HCT116 (cell line): ENCODE data around the gene FOXP2. TPM values are rescaled to one million over a fixed set of nuclear protein-coding genes. Genes with fewer than 3 reads are reported as not detected.

Experiments
- ATAC-seq: fragments of 200-7000 bp; cut with Tn5 transposase; 2 replicates; pipeline ENCODE4 v1.9.1; 2020; ENCODE audit warnings: mild to moderate bottlenecking, moderate library complexity
- BruUV-seq: library from RNA; stranded (reverse); fragments of 400-500 nt; replicated peaks from 2 replicates; lab custom pipeline; 2021; lab: Mats Ljungman, UMichigan
- CTCF ChIA-PET: fragments of 300-600 bp; sonication (Branson Sonifier 250); formaldehyde crosslinking; loops from one replicate; lab custom pipeline; 2021; ENCODE audit warnings: antibody characterized with exemption; lab: Charles Lee
- POLR2A ChIA-PET: fragments of 300-600, 350-600 bp; sonication (Branson Sonifier 250); formaldehyde crosslinking; loops from one replicate; lab custom pipeline; 2021; ENCODE audit warnings: antibody characterized with exemption; lab: Charles Lee
- RAD21 ChIA-PET, 2 experiments: fragments of 300-600 bp; sonication (Branson Sonifier 250); formaldehyde crosslinking; loops; one replicate each; lab custom pipeline; 2023; ENCODE audit warnings: low total read pairs in 2 of 2; ENCODE audit not compliant: uncharacterized antibody in 2 of 2, unreplicated experiment in 2 of 2, low non-redundant PET in 1 of 2; lab: Charles Lee
- DNase-seq: peaks from one replicate; pipeline ENCODE4 v3.0.0-alpha.2; 2010; ENCODE audit warnings: low read depth, low spot score
- H2AFZ ChIP-seq: fragments of 200-600 bp; shearing (Covaris generic), sonication (generic); 2 replicates; pipeline ENCODE4 v1.6.1; 2017; ENCODE audit warnings: low read depth, mixed run types, mixed read lengths, antibody characterized with exemption, low read length; ENCODE audit not compliant: poor library complexity, severe bottlenecking
- H3K27ac ChIP-seq: 2 replicates; pipeline ENCODE4 v1.5.1; 2012; ENCODE audit warnings: low read depth, low read length
- H3K27me3 ChIP-seq: fragments of 200-600 bp; sonication (generic); 2 replicates; pipeline ENCODE4 v1.6.1; 2016; ENCODE audit warnings: mixed run types, low read length, mixed read lengths; ENCODE audit not compliant: insufficient read depth
- H3K36me3 ChIP-seq, 2 experiments: fragments of 200-500 bp in 1 of 2; fragments of 200-600 bp in 1 of 2; sonication (Bioruptor generic) in 1 of 2; sonication (generic) in 1 of 2; 2 replicates each; pipeline versions ENCODE4 v1.5.1 to v1.6.1; 2014 to 2016; ENCODE audit warnings: low read length in 2 of 2, inconsistent platforms in 1 of 2, mixed read lengths in 1 of 2, mixed run types in 1 of 2; ENCODE audit not compliant: insufficient read depth in 2 of 2, control insufficient read depth in 1 of 2
- H3K4me1 ChIP-seq, 2 experiments: fragments of 200-600 bp in 1 of 2; sonication (generic) in 1 of 2; 2 replicates each; pipeline versions ENCODE4 v1.5.1 to v1.6.1; 2012 to 2017; ENCODE audit warnings: low read length in 2 of 2, inconsistent platforms in 1 of 2, mild to moderate bottlenecking in 1 of 2, mixed read lengths in 1 of 2, mixed run types in 1 of 2, moderate library complexity in 1 of 2; ENCODE audit not compliant: insufficient read depth in 2 of 2, control insufficient read depth in 1 of 2
- H3K4me2 ChIP-seq: fragments of 200-600 bp; sonication (generic); 2 replicates; pipeline ENCODE4 v1.6.1; 2017; ENCODE audit warnings: mixed run types, low read length, mixed read lengths
- H3K4me3 ChIP-seq, 2 experiments: fragments of 200-600 bp in 1 of 2; sonication (generic) in 1 of 2; replicated peaks in 1 of 2; 2 replicates each; pipeline ENCODE4 v1.5.1; 2011 to 2016; ENCODE audit warnings: low read length in 2 of 2, control low read depth in 1 of 2, low read depth in 1 of 2, mild to moderate bottlenecking in 1 of 2, mixed read lengths in 1 of 2, mixed run types in 1 of 2
- H3K79me2 ChIP-seq: fragments of 200-600 bp; sonication (generic); 2 replicates; pipeline ENCODE4 v1.6.1; 2017; ENCODE audit warnings: mild to moderate bottlenecking, mixed run types, low read length, moderate library complexity, mixed read lengths; ENCODE audit not compliant: insufficient read depth
- H3K9ac ChIP-seq: fragments of 200-600 bp; sonication (generic); 2 replicates; pipeline ENCODE4 v1.6.1; 2016; ENCODE audit warnings: low read length, mixed read lengths
- H3K9me2 ChIP-seq: fragments of 200-600 bp; sonication (generic), shearing (Covaris generic); 2 replicates; pipeline ENCODE4 v1.6.1; 2017; ENCODE audit warnings: mixed run types, mild to moderate bottlenecking, moderate library complexity; ENCODE audit not compliant: insufficient read depth
- H3K9me3 ChIP-seq, 2 experiments: fragments of 200-500 bp in 1 of 2; fragments of 200-600 bp in 1 of 2; sonication (Bioruptor generic) in 1 of 2; sonication (generic) in 1 of 2; 2 replicates each; pipeline ENCODE4 v1.6.1; 2014 to 2017; ENCODE audit warnings: low read length in 2 of 2, mixed read lengths in 2 of 2, inconsistent platforms in 1 of 2, low read depth in 1 of 2, mild to moderate bottlenecking in 1 of 2, mixed run types in 1 of 2, moderate library complexity in 1 of 2; ENCODE audit not compliant: control insufficient read depth in 1 of 2, insufficient read depth in 1 of 2
- H4K20me1 ChIP-seq: fragments of 200-600 bp; sonication (generic), shearing (Covaris generic); 2 replicates; pipeline ENCODE4 v1.6.1; 2017; ENCODE audit warnings: mixed run types, mild to moderate bottlenecking, moderate library complexity; ENCODE audit not compliant: insufficient read depth
- CBX3 ChIP-seq: IDR thresholded peaks from 2 replicates; pipeline ENCODE4 v1.6.1; 2012; ENCODE audit warnings: low read depth
- EGR1 ChIP-seq: IDR thresholded peaks from 2 replicates; pipeline ENCODE4 v1.6.1; 2012; ENCODE audit warnings: low read depth
- ELF1 ChIP-seq: IDR thresholded peaks from 2 replicates; pipeline ENCODE4 v1.6.1; 2012; ENCODE audit warnings: low read depth, borderline replicate concordance
- RAD21 ChIP-seq: IDR thresholded peaks from 2 replicates; pipeline ENCODE4 v1.6.1; 2012; ENCODE audit warnings: low read depth, mild to moderate bottlenecking
- SIN3A ChIP-seq: IDR thresholded peaks from 2 replicates; pipeline ENCODE4 v1.6.1; 2012; ENCODE audit warnings: low read depth
- SRF ChIP-seq: IDR thresholded peaks from 2 replicates; pipeline ENCODE4 v1.6.1; 2012; ENCODE audit warnings: low read depth
- TCF7L2 ChIP-seq: IDR thresholded peaks from 2 replicates; pipeline ENCODE4 v1.7.0; 2011; ENCODE audit warnings: borderline replicate concordance, inconsistent platforms; ENCODE audit not compliant: insufficient read depth, insufficient read length; ENCODE audit errors: extremely low read depth
- YY1 ChIP-seq: IDR thresholded peaks from 2 replicates; pipeline ENCODE4 v1.6.1; 2011; ENCODE audit warnings: low read length, low read depth, moderate library complexity, mild to moderate bottlenecking; ENCODE audit not compliant: insufficient replicate concordance; ENCODE audit errors: extremely low read depth
- intact Hi-C: fragments of 100-400 bp; cut with micrococcal nuclease; formaldehyde crosslinking; loops from 2 replicates; pipeline ENCODE4 v1.10.0; 2022
- total RNA-seq: library from RNA; stranded (reverse); gene quantifications from one replicate; pipeline ENCODE4 v1.2.1, GENCODE V29; 2021; ENCODE audit not compliant: unreplicated experiment
- TF ChIP-seq, protein P1 (sequence below): IDR thresholded peaks from 2 replicates; pipeline ENCODE4 v1.6.1; 2011; ENCODE audit warnings: mild to moderate bottlenecking, low read length, moderate library complexity; ENCODE audit not compliant: insufficient replicate concordance; ENCODE audit errors: extremely low read depth

Gene FOXP2
- total RNA-seq, 1 experiment from 2014 or later: 2.5 TPM

DNA sequence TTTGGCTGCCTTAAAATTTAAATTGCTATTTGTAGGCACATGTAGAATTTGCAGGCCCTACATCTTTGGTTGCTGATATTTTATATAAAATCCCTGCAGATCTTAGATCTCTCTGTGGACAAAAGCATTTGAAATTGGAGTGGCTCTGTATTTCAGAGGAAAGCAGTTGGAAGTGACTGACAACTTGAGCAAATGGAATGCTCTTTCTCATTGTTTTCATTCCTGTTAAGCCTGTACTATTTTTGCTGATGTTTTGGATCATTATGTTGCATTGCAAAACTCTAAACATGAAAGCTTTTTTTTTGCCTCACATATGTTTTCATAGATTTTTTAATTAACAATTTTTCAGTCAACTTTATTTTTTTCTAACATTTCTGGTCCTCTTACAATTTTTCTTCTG, 256.1 kb downstream of the FOXP2 start:
- ChIA-PET RAD21 (no interaction called here), CTCF (interaction anchor here (0.6 kb wide), 1 partner anchor 725 kb away, joined by 4 read pairs; no protein-coding TSS in a partner anchor), POLR2A (interaction anchor here (0.6 kb wide), 1 partner anchor 150 kb away, joined by 5 read pairs; no protein-coding TSS in a partner anchor)
- H3K4me3 ChIP-seq: no peak overlapping the region
- ATAC-seq: no peak
- no peak overlapping the region for H3K4me2 ChIP-seq
- BruUV-seq: no TSS peak
- no peaks in the 10 kb centered on the region for H3K36me3 ChIP-seq
- H3K4me1 ChIP-seq: no peaks in the 10 kb centered on the region
- no peaks in the 10 kb centered on the region for H3K79me2 ChIP-seq
- H3K9ac ChIP-seq: no peak overlapping the region
- H2AFZ ChIP-seq: no peak overlapping the region
- no peaks in the 10 kb centered on the region for H3K27me3 ChIP-seq
- no peaks in the 10 kb centered on the region for H3K9me2 ChIP-seq
- no peaks in the 10 kb centered on the region for H3K9me3 ChIP-seq
- TF ChIP-seq ELF1 (no peak), TCF7L2 (no peak), SIN3A (no peak), SRF (no peak), CBX3 (no peak), EGR1 (no peak), RAD21 (no peak), YY1 (no peak)
- TF ChIP-seq, protein P1, sequence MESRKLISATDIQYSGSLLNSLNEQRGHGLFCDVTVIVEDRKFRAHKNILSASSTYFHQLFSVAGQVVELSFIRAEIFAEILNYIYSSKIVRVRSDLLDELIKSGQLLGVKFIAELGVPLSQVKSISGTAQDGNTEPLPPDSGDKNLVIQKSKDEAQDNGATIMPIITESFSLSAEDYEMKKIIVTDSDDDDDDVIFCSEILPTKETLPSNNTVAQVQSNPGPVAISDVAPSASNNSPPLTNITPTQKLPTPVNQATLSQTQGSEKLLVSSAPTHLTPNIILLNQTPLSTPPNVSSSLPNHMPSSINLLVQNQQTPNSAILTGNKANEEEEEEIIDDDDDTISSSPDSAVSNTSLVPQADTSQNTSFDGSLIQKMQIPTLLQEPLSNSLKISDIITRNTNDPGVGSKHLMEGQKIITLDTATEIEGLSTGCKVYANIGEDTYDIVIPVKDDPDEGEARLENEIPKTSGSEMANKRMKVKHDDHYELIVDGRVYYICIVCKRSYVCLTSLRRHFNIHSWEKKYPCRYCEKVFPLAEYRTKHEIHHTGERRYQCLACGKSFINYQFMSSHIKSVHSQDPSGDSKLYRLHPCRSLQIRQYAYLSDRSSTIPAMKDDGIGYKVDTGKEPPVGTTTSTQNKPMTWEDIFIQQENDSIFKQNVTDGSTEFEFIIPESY: no peak
- H4K20me1 ChIP-seq: no peaks in the 10 kb centered on the region
- no peak overlapping the region for H3K27ac ChIP-seq
- intact Hi-C loops: no loop called here
- DNase-seq: no peak
